C4-2B (cell line): ENCODE data around the gene STC2.

ENCODE experiments used
- H3K27ac ChIP-seq: fragments of 450-650 bp; 2 replicates; pipeline ENCODE4 v1.5.1; 2017
- CTCF ChIP-seq: fragments of 450-650 bp; conservative IDR thresholded peaks from 2 replicates; pipeline ENCODE4 v1.5.1; 2017; ENCODE audit warnings: mild to moderate bottlenecking
- ZFX ChIP-seq: fragments of 450-650 bp; IDR thresholded peaks from 2 replicates; pipeline ENCODE4 v1.6.1; 2017

Gene STC2

GRCh38 chr5:173302546-173303155 lies 25.6 kb downstream of the STC2 start:
- no peak for TF ChIP-seq CTCF
- TF ChIP-seq ZFX, result no peak
- H3K27ac ChIP-seq, result peak overlapping the region; percentile 41

GRCh38 chr5:173301695-173302545 lies 26.3 kb downstream of the STC2 start:
- peak overlapping the region; percentile 41 for H3K27ac ChIP-seq
- TF ChIP-seq CTCF (no peak), ZFX (no peak)

GRCh38 chr5:173300389-173301047 lies 27.7 kb downstream of the STC2 start:
- no peak for TF ChIP-seq ZFX
- no peak for TF ChIP-seq CTCF
- no peak overlapping the region for H3K27ac ChIP-seq

- TF ChIP-seq CTCF, result no peak
- H3K27ac ChIP-seq, result no peak overlapping the region
Observed at GRCh38 chr5:173299820-173300219, 28.4 kb downstream of the STC2 start.

- no peak overlapping the region for H3K27ac ChIP-seq
- TF ChIP-seq CTCF, result no peak
- TF ChIP-seq ZFX, result no peak
Observed at GRCh38 chr5:173298213-173298926, 29.8 kb downstream of the STC2 start.

GRCh38 chr5:173297813-173298212 lies 30.4 kb downstream of the STC2 start:
- no peak overlapping the region for H3K27ac ChIP-seq
- TF ChIP-seq ZFX (no peak), CTCF (no peak)
